GM19351 (cell line): Measurements from ENCODE around the gene AATF.

ENCODE experiments used
- ATAC-seq: cut with Tn5 transposase; IDR thresholded peaks from one replicate; pipeline ENCODE4 v1.9.1; 2021; ENCODE audit warnings: mild to moderate bottlenecking, moderate library complexity; ENCODE audit not compliant: unreplicated experiment

Gene AATF

DNA sequence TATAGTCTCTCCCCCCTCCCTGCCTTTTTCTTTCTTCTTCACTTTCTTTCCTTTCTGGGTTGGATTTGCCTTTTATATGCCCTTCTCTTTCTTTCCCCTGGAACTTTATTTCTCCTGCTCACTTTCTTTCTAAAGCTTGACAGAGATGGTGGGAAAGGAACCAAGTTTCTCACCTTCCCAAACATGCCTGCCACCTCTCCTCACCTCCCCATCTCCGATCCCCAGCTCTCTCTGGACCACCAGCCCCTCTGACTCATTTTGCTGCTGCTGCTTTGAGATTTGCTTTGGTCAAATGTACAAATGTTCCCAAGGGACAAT is 18.2 kb upstream of the AATF start:
- no peak for ATAC-seq

DNA sequence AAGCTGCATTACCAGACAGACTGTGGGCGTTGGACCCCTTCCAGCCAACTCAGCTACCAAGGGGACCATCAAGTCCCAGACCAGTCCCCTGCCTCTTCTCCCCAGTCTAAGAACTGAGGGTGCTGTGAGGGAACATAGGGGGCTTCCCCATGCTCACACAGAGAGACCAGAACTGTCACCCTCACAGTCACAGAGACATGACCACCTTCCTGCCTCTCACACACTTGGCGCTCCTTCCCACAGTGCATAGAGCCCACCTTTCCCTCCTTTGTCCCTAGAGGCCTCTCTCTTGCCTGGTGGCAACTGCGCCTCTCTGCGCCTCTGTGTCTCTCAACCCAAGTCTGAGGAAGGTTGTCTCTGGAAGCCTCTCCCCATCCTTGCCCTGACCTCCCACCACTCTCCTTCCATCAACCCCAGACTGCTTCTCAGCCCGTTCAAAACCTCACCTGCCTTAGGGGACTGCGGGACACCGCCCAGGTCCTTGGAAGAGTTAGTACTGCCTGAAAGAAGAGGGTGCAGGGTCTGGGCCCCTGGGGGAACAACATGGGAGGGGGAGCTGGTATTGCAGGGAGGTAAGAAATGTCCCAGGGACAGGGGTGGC is 17.6 kb upstream of the AATF start:
- ATAC-seq = no peak

DNA sequence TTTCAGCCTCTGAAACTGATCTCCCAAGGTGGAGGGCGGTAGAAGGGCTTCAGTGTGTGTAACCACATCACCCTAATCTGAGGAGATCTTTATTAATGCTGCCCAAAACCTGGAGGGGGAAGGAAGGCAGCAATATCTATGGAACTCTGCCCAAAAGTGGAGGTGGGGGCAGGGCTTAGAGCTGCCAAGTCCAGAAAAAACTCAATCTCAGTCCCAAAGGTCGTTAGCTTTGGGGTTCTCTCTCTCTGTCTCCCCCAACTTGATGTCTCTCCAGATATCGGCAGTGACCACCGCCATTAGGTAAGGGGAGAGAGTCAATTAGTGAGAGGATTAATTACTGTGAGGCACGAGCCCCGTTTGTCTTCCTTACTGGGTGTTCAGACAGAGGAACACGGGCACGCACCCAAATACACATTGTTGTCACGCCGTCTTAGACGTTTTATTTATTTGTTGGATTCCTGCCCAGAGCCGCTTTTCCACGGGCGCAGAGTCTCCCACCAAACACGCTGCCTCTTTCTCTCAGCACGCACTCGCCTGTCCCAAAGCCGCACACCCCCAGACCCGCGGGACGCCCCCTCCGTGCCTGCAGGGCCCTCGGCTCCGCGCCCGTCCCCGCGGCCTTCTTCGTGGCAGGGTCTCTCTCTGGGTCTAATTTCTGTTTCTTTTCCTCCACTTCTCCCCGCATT is 16.9 kb upstream of the AATF start:
- no peak for ATAC-seq

DNA sequence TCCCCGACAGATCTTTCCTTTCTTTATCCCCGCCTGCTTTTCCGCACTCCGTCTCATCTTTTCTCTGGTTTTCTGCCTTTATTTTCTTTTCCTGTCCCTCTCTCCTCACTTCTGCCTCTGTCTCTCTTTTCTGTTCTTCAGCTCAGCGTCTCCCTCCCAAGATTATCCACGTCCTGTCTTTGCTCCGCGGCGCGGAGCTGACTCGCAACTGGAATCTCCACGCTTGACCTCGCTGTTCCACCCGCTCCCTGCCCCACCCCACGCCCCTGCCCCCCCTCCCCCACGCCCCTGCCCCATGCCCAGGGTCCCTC is 16.4 kb upstream of the AATF start:
- no peak for ATAC-seq

DNA sequence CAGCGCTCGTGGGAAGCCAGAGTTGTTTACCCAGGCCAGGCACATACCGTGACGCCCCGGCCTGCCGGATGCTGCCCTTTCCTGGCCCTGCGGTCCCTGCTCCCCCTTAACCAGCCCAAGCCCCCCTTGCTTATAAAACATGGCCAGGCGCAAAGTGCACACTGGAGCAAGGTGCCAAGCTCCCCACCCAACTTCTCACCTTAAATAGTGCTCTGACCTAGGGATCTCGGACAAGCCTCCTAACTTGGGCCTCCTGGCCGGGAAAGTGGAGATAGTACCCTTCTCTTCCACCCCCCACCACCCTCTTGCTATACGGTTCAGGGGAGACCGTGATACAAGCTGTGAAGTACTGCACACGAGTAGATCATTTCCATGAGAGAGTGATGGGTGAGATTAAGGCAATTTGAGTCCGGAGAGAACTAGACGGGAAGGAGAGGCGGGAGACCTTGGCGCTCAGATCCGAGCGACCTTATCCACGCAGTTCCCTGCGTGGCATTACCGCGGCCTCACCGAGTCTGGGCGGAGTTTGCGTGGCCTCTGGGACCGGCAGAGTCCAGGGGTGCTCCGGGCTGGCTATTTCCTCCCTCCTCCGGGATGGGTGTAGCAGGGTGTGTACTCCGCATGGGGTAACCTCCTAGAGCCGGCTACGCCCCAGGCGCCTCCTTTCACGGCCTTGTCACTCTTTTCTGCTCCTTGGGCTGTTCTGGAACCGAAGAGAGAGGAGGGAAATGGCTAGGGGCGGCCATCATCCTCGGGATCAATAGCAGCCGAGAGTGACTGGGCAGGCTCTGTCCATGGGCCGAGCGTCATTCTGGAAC is 15.9 kb upstream of the AATF start:
- no peak for ATAC-seq

DNA sequence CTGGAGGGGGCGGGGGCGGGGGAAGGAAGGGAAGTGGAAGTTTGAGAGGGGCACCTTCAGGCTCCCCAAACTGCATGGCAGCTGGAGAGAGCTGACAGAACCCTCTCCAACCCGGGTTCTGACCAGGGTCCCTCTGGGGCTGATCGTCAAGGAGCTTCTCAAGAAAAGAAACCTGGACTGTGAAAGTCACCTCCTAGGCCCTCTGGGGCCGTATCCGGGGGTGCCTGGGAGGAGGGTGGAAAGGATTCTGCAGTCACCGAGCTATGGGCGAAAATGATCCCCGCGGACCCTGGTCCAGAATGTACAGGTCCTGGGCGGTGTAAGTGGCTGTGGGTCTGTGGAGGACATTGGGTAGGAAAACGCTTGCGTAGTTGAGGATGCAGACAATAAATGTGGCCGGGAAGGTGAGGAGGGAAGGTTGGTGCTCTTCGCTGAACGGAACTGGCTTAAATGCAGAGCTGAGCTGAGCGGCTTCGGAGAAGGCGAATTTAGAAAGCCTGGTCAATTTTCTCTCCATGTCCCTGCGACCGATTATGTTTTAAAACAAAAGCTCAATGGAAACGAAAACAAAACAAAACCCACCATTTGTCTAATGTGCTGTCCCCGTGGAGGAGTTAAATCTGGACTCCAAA is 15.1 kb upstream of the AATF start:
- no peak for ATAC-seq

DNA sequence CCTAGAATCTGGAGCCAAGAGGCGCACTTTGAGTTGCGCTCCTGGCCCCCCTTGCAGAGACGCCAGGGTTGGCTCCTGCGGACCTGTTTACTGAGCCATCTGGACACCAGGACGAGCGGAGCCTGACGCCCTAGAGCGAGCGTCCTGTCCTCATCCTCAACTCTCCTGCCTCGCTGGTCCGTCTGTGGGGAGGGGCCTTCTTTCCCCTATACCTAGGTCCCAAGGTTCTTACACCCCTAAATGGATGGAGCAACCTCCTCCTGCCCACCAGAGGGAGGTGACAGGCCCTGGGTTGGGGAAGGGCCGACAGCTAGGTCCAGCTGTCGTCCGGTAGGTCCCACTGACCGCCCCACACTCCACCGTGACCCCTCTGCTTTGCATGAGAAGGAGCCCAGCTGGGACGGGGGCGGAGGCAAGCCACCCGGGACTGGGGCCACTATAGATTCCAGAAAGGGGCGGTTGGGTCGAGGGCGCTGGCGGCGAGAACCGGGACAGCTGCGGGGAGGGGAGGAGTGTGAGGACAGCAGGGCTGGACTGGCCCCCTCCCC is 14.5 kb upstream of the AATF start:
- no peak for ATAC-seq

DNA sequence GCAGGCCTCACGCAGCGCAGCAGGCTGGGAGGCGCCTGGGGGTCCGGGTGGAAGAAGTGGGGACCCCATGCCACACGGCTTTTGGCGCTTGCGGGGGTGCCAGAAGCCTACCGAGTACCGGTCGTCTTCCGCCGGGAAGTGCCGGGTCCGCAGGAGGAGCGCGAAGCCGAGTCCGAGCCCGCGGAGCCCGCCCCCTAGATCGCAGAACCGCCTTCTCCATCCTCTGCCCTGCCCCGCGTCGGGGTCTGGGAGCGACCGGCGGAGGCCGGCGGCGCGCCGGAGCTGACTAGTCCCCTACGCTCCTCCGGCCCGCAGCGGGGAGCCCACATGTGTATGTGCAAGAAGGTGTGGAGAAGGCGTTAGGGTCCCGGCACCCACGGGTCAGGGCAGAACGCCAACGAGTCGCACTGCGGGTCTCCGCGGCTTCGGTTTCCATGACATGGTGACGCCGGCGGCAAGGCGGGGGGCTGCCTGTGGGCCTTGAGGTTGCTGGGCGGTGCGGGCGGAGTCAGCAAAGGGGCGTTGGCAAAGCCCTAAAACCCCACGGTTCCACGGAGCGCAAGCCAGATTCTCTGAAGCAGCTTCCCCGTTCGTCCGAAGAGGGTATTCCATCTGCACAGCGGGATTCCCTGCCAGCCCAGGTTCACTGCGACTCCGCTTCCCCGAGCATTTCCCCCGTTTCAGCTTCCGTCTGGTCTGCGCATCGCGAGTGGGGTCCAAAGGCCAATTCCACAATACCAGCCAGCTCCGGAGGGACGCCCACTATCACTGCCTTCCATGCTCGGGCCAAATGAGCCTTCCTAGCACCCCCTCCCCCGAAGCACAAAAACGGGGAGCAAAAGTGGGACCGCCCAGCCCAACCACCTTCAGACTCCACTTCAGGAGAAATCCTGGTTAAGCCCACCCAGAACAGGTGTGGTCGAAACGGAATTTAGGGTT is 13.8 kb upstream of the AATF start:
- ATAC-seq = no peak

DNA sequence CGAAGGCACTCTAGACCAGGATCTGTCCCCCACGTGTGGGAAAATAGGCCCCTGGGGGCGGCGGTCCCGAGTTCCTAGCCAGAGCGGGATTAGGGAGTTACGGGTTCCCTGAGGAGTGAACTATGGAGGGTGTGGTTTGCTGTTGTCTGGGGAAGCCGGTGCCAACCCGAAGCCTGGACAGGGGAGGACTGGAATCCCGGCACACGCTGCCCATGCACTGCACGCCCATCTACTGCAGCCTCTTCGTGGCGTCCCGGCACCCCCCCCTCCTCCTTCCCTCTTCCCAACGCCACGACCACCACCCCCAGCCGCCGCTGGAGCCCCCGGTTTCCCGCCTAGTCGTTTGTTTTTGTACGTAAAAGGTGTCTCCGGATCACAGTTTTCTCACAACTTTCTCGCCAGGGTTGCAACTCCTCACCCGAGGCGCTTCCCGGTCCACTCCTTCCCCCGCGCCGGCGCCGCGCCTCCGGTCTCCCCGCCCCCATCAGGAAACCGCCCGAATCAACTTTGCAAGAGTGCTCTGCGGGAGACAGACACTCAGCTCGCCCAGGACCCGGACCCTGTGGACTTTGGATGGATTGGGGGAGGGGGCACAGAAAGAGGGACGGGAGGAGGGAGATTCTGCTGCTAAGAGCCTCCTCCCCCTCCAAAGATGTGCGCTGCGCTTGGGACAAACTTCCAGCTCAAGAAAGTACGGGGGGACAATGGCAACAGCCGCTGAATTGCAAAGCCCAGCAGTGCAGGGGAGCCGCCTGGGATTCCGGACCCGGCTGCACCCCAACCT is 12.9 kb upstream of the AATF start:
- ATAC-seq = no peak

DNA sequence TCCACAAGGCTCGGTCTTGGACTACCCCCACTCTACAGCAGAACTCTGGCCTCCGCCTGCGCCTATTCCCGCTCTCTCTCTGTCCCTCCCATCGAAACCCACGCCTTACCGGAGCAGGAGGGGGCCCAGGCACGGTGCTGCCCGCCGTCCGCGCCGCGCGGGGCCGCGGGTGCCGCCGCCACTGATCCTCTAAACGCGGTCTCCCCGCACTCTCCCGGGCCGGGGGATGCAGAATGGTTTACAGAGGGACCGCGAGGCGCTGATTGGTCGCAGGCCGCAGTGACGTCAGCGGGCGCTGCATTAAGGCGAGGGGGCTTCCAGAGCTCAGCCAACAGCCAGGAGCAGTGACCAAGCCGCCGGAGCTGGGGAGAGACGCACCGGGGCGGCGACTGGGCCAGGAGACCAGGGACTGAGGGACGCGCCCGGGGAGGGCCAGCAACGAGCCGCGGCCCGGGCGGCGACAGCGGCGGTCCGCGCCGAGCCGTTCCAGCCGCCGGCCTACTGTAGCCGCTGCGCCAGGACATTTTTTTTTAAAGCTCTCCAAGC is 12.2 kb upstream of the AATF start:
- ATAC-seq = no peak

DNA sequence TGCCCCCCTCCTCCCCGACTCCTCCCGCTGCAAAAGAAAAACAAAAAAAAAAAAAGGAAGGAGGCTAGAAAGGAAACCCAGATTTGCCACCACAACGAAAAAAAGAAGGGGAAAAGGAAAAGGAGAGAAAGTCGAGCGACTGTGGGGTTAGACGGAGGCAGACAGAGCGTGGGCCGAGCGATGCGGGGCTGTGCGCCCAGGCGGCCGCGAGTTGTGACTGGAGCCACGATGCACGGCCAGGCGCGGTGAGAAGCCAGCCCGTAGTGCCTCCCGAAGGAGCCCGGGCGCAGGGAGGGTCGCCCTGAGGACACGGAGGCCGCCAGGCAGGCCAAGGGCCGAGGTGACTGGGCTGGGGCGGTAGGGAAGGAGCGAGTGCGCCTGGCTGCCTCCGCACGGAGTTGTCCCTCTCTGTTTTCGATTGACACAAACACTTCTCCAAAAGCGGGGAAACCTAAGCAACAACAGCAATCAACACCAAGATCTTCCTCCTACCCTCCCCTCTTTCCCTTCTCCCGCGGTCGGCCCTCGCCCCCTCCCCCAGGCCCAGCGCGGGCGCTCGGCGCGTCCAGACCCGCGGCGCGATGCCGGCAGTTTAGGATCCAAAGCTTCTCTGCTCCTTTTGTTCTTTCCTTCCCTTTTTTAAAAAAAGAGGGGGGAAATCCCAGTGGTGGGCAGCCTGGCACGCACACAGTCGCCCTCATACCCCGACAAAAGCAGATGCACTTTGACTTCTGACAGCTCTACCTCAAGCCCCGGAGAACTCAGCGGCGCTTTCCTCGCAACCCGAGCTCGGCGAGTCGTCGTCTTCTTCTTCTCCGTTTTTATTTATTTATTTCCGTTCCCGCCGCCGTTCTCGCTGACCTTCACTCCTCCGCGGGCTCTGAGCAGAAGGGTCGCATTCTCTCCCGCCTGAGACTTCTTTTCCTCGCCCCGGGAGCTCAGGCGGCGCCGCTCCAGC is 11.5 kb upstream of the AATF start, which contains the start of gene LHX1:
Gene LHX1 (plus strand): TSS at position 475 of the 958 bp plus-strand sequence. CDS start 723 bp downstream, outside the sequence.
- ATAC-seq = no peak

DNA sequence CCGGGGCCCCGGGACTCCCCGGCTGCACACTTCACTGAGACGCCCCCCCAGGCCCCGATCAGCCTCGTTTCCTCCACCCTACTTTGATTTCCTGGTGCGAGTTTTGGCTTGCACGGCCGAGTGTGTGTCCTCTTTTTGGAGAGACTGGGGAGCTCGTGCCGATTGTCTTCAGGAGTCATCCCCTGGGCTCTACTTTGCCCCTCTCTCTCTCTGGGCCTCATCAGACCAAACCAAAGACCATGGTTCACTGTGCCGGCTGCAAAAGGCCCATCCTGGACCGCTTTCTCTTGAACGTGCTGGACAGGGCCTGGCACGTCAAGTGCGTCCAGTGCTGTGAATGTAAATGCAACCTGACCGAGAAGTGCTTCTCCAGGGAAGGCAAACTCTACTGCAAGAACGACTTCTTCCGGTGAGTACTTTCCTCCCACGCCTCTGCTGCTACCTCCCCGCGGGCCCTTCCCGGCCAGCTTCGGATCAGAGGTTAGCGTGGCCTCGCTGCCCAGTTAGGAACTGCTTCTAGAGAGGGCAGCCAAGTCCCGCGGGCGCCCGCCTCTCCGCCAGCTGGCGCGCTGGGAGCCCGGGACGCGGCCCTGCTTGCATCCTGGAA is 10.7 kb upstream of the AATF start:
- ATAC-seq = no peak

DNA sequence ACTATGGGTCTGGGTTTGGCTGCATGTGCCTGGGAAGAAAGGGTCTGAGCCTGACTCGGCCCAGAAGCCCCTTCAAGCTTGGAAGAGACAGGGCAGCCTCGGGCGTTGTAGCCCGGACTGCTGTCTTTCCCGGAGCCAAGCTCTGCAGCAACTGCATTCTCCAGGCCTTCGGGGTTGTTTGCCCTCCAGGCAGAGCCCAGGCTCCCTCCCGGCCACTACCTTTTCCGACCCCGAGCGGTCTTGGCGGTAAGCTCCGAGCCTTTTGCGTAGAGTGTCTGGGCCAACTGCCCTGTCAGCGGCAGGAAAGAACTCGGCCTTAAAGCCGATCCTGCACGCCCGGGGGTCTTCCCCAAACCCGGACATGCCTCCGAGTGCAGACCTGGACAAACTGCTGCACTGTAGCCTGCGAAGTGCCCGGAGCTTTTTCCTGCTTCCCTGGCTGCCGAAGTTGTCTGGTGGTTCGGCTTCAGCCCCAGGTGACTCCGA is 10.1 kb upstream of the AATF start:
- ATAC-seq = no peak

DNA sequence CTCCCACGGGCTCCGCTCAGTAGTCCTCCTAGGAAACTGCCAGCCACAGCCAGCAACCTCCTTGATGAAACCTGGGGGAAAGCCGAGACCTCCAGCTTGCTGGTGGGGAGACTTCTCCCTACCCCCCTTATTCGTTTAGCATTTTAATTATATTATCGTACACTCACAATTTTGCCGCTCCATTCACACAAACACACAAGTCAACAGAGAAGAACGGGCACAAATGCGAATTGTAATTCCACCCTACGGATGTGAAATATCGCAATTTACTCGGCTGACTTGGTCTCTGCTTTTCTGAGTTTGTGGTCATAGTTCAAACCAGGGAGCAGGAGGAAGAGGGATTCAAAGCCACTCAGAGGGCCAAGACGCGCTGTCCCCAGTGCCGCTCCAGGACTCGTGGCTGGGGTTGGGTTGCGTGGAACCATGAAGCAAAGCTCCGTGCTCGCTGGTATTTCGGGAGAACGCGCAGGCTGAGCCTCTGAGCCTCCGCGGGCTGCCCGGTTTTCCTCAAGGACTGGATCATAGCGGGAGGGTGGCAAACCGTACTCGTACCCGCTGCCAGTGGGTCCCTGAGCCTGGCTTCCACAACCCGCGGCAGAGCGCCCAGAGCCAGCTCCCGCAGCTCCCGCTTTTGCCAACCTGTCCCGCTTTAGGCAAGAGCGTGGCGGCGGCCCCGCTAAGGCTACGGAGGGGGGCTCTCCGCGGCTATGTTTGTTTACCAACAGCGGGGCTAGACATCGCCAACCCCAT is 9.5 kb upstream of the AATF start:
- no peak for ATAC-seq

DNA sequence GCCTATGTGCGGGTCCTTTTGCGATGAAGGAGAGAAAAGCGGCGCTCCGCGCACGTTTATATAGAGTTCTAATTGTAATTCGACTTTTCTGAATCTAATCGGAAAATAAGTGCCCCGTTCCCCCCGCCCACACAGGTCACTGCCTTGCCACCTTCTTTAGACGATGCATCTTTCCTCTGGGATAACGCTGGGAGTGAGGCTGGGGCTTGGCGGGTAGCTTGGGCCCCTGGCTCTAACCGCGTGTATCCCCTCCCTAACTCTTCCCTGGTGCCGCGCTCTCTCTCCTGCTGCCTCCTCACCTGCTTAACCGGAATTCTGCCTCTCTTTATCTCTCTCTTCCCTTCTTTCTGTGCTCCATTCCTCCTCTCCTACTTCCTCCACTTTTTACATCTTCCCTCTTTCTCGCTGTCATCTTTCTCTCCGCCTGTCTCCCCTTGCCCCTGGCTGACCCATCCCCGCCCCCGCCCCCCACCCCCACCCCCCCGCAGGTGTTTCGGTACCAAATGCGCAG is 8.9 kb upstream of the AATF start:
- ATAC-seq = no peak

DNA sequence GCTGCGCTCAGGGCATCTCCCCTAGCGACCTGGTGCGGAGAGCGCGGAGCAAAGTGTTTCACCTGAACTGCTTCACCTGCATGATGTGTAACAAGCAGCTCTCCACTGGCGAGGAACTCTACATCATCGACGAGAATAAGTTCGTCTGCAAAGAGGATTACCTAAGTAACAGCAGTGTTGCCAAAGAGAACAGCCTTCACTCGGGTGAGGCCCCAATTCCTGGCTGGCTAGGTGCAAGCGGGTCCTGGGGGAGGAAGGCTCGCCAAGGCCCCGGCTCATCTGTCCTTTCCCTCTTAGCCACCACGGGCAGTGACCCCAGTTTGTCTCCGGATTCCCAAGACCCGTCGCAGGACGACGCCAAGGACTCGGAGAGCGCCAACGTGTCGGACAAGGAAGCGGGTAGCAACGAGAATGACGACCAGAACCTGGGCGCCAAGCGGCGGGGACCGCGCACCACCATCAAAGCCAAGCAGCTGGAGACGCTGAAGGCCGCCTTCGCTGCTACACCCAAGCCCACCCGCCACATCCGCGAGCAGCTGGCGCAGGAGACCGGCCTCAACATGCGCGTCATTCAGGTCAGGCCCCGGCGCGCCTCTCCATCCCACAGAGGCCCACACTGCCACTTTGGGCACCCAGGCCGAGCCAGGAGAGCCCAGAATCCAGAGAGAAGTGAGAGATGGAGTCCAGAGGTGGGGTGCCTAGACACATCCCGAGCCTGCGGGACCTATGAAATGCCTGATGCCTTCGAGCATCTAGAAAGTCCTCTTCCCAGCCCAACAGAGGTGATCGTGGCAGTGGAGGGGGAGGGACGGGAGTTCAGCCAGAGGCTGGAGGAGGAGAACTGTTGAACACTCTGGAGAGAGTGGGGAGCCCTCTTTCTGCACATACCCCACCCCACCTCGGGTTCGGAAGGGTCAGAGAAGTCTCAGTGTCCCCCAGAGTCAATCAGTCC is 8.2 kb upstream of the AATF start:
- no peak for ATAC-seq
